ENCODE results near the gene SUPT20HL2.

DNA sequence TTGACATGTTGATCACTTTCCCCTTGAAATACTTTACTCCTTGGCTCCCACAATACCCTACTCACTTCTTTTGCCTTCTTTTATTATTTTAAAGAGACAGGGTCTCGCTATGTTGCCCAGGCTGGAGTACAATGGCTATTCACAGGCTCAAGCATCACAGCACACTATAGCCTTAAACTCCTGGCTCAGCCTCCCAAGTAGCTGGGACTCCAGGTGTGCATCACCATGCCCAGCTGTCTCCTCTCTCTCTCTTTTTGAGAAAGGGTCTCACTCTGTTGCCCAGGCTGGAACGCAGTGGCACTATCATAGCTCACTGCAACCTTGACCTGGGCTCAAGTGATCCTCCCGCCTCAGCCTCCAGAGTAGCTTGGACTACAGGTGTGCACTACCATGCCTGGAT is 51.6 kb downstream of the SUPT20HL2 start:
- TF ChIP-seq POLR2A (IDR thresholded peaks at IDR 0.05; ENCODE audit: low read length) = no peak
- no peak for TF ChIP-seq GATA1 (IDR thresholded peaks at IDR 0.05; ENCODE audit: low read depth, low read length)
